GM19452 (cell line): Measurements from ENCODE around the gene ATM.
"Not testable (repeated sequence)": the region's sequence is repeated elsewhere in the genome, so short reads cannot be mapped to it uniquely, and the experiment has no call there.

Experiments used
- ATAC-seq: cut with Tn5 transposase; IDR thresholded peaks from one replicate; pipeline ENCODE4 v1.9.1; 2021; ENCODE audit not compliant: unreplicated experiment

The ATM gene

DNA sequence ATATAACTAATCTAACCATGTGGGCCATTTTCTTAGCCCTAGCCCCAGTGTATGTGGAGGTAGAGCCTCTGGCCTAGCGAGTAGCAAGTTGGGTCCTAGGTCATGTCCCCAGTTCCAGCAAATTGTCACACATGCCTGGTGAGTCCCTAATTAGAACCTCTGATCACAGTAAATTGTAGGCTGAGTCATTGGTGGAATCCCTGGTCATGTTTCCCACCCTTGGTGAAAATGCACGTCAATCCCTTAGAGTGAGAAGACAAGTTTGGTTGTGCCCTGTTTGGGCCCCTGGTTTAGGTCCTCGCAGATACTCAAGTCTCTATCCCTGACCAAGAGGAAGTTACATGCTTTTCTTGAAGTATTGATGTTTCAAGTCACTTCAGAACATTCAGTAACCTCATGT lies 46.7 kb downstream of the ATM start:
- no peak for ATAC-seq

DNA sequence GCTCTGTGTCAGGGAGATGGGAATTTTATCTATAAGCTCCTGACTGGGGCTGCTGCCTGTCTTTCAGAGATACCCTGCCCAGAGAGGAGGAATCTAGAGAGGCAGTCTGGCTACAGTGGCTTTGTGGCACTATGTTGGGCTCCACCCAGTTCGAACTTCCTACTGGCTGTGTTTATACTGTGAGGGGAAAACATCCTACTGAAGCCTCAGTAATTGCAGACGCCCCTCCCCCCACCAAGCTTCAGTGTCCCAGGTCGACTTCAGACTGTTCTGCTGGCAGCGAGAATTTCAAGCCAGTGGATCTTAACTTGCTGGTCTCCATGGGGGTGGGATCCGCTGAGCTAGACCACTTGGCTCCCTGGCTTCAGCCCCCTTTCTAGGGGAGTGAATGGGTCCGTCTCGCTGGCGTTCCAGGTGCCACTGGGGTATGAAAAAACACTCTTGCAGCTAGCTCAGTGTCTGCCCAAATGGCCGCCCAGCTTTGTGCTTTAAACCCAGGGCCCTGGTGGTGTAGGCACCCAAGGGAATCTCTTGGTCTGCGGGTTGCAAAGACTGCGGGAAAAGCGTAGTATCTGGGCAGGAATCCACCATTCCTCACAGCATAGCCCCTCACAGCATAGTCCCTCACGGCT lies 54.2 kb downstream of the ATM start:
- ATAC-seq = not testable (repeated sequence)

DNA sequence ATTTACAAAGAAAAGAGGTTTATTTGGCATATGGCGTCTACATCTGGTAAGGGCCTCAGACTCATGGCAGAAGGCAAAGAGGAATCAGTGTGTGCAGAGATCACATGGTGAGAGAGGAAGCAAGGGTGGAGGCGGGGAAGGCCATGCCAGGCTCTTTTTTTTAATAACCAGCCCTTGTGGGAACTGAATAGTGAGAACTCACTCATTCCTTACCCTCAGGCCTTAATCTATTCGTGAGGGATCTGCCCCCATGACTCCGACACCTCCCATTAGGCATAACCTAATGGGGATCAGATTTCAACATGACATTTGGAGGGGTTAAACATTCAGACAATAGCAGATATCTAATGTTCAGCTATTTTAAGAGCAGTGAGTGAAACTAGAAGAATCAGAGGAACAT lies 55.7 kb downstream of the ATM start:
- ATAC-seq = no peak

DNA sequence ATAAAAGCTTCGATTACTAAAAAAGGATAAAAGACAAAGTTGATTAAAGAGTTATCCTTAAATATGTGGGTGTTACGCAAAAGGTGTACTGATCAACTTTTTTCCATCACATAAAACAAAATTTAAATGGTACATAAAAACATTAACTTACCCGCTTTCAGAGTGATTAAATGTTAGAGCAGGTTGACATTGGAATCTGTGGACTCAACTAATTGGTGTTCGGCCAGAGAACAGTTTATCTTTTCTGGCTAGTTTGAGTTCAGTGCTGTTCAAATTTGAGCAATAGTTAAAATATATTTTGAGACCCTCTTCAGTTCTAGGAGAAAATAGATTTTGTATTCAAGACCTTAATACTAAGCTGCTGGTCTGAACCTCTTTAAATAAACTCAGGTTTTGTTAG lies 56.1 kb downstream of the ATM start:
- ATAC-seq = no peak

DNA sequence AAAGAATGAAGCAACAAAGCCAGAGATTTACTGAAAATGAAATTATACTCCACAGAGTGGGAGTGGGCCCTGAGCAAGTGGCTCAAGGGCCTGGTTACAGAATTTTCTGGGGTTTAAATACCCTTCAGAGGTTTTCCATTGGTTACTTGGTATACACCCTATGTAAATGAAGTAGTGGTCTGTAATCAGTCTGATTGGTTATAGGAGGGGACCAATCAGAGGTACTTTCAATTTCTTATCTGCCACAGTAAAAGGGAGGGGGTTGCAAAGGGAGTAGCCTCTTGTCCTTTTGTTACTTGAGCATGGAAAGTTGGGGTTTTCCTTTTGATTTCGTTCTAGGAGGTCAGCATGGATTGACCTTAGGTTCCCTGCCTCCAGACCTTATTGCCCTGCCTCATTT lies 63.5 kb downstream of the ATM start:
- no peak for ATAC-seq

DNA sequence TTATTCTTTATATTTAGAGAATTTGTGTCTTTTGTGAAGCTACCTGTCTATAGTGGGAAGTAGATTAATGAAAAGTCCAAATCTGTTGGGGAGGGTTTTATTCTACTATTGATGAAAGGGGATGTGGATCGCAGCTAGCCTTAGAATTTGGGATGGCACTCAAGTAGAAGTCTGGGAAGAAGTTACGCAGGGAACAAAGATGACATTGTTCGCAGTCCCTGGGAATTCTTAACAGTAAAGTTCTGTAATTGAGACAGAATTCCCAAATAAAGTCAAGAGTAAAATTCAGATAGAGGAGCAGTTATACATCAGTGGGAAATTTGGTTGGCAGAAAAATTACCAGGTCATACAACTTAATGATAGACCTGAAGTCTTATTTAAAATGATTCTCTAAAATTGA lies 64.1 kb downstream of the ATM start:
- no peak for ATAC-seq

DNA sequence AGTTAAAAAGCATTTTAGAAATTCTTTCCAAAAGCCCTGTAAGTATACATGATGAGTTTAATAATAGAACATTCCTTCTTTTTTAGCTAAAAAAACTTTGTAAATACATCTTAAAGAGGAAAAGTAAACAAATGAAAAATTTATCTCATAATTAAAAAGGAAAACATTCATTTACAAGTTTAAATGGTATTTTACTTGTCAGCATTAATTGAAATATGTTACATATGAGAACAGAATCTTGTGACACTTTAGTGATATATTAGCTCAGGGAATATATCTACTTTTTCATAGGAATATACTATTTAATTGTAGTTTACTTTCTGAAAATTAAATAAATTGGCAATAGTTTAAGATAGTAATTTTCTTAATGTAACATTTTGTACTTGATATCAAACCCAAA lies 66.2 kb downstream of the ATM start:
- ATAC-seq = not testable (repeated sequence)

DNA sequence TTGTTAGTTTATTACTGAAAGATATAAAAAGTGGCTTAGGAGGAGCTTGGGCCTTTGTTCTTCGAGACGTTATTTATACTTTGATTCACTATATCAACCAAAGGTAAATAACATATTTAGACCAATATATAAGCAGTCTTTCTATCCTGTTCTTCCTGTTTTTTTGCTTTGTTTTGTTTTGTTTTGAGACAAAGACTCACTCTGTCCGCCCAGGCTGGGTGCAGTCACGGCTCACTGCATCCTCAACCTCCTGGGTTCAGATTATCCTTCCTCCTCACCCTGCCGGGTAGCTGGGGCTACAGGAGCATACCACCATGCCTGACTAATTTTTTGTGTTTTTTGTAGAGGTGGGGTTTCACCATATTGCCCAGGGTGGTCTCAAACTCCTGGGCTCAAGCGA lies 66.8 kb downstream of the ATM start:
- ATAC-seq = no peak

DNA sequence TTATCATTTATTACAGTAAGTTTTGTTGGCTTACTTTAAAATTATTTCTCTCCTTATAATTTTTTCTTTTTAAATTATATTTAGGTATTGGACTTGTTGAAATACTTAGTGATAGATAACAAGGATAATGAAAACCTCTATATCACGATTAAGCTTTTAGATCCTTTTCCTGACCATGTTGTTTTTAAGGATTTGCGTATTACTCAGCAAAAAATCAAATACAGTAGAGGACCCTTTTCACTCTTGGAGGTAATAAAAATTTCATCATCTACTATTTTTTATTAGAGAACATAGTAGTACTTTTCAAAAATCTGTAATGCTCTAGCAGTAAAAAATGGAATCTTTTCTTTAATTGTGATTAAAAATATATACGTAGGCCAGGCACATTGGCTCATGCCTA lies 70.4 kb downstream of the ATM start:
- no peak for ATAC-seq

DNA sequence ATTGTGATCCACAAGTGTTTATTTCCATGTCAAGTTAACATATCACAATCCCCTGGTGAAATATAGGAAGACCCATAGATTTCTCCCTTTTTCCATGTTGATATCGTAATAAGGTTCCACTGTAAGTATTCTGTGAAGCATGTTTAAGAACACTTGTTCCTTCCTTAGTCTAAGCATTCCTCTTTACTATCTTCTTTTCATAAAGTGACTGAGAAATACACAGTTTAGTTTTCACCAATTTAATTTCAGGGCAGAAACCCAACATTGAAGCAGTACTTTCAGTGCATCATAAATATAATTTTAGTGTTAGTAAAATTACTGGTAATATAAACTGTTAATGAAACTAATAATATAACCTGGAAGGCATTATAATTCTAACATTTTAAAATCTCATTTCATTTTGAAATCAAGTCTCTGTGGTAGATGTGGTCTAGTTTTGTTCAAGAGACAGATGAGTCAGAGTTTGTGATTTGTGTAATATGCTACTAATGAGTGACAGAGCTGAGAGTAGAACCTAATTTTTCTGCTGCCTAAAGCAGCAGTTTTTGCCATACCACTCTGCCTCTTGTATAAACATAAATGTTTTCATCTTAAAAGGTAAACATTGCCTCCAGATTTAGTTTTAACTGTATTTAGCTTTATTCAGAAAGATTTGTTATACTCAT lies 79.4 kb downstream of the ATM start:
- ATAC-seq = peak; percentile 94

DNA sequence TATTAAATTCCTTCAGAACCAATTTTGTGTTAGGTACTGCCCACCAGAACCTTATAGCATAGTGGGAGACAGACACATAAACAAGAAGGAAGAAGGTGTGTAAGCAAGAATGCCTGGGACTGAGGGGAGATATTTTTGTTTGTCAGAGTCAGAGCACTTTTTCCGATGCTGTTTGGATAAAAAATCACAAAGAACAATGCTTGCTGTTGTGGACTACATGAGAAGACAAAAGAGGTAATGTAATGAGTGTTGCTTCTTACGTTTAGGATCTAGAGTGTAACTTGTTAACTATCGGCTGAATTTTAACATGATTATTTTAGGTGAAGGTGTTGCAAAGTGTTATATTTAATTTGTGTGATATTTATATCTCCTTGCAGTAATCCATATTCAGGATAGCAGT lies 84.9 kb downstream of the ATM start:
- ATAC-seq = no peak

DNA sequence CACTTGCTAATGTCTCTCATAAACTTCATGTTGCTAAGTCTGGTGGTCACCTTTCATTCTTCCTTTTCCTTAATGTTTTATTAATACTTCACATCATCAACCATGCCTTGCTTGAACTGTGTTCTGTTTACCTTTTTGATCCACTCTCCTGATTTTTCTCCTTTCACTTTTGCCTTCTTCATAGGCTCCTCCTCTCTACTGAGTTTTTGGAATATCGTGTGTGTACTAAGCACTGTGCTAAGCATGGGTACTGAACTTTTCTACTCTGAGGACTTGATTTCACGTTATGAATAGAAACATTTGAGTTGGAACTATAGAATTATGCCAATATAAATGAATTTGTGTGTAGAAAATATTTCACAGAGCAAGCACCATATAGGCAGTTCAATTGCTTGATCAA lies 90.6 kb downstream of the ATM start:
- ATAC-seq = no peak

DNA sequence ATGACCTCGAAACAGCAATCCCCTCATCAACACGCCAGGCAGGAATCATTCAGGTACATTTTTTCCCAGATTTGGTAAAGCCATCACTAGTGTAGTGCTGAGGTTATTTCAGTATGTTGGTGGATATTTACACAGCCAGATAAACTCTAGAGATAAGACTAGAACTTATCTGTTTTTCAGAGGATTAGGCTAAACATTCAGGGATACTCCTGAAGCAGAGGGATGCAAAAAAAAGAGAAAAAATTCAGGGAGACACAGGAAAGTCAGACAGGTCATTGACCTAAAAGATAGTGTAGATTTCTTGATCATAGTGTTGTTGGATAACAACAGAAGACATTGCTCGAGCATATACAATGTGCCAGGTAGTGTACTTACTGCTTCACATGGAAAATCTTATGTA lies 93.2 kb downstream of the ATM start:
- no peak for ATAC-seq

DNA sequence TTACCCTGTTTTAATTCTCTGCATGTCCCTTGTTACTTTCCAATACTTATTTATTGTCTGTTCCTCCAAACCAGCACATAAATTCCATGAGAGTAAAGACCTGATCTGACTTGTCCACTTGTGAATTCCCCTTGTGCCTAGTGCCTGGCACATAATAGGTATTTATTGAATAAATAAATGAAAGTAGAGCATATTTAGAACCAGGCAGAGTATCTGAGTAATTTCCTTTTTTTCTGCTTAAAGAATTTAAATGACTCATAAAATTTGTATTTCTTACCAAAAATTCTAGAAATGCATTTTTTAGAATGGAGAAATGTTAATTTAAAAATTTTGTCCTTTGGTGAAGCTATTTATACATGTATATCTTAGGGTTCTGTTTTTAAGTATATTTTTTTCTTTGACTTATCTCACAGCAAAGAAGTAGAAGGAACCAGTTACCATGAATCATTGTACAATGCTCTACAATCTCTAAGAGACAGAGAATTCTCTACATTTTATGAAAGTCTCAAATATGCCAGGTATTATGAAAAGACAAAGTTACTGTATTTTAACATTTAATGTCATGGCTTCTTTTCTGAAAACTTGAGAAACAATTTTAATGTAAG lies 96.8 kb downstream of the ATM start:
- ATAC-seq = no peak

DNA sequence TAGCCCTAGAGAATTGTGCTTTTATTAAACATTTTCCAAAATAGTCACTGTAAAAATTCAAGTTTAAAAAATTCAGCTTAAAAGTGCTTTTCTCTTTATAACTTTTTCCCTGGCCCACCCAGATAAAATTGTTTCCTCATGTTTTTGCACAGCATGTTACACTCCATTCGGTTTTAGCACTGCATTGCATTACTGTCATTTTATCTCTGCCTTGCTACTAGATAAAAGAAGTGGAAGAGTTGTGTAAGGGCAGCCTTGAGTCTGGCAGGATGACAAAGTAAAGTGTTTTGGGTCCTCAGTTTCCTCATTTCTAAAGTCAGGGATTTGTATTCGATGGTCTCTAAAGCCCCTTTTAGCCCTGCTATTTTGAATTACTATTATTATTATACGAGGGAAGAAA lies 99.8 kb downstream of the ATM start:
- ATAC-seq = no peak

DNA sequence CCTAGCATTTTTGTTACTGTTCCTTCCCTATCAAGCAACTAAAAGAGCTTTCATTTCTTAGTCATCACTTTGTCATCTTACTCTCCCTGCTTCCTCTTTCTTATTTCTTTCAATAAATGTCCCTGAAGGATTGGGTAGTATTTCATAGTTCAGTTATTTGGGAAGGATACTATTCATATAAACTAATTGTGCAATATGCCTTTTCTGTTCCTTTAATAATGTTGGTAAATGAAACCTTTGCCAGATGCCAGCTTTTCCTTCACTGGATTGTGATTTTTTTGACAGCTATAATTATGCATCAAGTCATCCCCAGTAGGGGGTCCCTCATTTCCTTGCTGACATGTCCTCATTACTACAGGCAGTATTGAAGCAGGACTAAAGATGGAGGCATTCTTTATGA lies 101.7 kb downstream of the ATM start:
- ATAC-seq = no peak

DNA sequence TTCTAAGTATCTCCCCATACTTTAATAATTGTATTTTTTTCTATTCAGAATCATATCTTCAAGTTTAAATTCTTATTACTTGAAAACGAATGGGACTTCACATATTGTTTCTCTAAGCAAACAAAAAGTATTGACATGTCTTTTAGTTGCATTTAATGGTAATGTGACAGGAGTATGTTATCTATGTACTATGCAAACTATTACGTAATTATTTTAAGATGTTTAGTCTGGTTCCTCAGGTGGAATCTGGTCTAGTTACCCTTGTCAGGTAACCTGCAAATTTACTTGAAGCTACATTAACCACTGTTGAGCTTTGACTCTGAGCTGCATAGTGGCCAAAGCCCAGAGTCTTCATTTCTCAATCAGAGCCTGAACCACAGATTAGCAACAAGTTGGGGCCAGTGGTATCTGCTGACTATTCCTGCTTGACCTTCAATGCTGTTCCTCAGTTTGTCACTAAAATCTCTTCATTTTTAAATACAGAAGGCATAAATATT lies 110.6 kb downstream of the ATM start:
- no peak for ATAC-seq

DNA sequence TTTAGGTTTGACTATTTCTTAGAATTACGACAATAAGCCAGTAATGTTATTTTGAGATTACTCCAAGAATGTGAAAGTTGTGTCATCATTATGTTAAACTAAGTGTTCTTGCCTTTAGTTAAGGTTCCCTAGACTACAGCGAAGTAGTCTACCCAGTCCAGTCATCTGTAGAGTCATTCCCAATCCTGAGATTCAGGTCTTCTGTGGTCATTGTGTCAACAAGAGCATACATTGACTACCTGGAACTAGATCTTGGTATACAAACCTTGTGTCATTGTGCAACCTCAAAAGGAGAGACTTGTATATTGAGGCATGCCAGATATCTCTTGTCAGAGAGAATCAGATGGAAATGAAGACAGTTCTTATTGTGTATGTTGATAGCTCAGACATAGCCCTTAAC lies 115.9 kb downstream of the ATM start:
- ATAC-seq = no peak

DNA sequence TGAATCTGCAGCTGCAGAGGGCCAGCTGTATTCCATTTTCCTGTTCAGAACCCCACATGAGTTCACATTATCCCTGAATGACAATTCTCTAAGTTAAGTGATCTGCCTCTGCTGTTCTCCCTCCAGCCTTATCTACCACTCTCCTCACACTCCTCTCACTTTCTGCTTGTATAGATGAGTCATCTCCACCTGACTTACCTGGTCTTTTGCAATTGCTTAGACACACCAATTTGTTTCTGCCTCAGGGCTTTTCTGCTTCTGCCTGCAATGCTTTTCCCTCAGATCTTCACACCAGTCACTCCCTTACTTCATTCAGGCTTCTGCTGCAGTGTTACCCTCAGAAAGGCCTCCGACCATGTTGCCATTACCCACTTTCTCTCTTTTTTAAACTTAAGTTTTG lies 118.1 kb downstream of the ATM start:
- ATAC-seq = no peak

DNA sequence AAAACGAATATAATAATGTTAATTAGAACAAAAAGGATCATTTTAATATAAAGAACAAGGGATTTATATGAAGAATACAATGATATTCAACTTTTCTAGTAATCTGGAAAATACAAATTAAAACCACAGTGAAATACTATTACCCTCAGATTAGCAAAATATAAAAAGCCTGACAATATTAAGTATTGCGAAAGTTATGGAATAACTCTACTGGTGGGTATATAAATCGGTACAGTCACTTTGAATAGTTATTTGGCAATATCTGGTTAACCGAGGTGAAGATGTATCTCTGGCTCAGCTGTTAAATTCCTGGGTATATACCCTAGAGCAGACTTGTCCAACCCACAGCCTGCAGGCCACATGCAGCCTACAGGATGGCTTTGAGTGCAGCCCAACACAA lies 118.8 kb downstream of the ATM start:
- no peak for ATAC-seq

DNA sequence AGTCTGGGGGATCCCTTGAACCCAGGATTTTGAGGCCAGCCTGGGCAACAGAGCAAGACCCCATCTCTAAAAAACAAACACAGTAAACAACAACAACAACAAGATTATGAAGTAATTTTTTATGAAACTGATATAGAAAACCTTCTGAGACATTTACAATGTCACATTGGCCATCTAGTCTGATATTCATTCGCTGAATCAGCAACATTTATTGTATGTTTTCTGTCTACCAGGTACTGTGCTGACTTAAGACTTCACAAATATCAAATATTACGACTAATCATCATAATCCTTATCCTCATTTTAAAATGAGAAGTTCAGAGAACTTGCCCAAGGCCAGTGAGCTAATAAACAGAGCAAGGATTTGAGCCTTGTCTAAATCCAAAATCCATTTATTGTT lies 120.8 kb downstream of the ATM start:
- ATAC-seq = no peak

DNA sequence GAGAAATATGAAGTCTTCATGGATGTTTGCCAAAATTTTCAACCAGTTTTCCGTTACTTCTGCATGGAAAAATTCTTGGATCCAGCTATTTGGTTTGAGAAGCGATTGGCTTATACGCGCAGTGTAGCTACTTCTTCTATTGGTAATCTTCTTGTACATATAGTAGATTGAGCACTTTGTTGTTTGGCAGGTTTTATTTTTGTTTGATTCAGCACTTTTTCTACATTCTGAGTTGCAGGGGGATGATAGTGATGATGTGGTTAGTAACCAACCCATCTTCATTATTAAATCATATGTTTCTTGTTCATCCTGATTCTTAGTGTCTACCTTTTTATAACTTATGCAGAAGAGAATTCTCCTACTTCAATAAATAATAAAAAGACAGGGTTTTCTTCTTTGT lies 122.9 kb downstream of the ATM start:
- ATAC-seq = no peak

DNA sequence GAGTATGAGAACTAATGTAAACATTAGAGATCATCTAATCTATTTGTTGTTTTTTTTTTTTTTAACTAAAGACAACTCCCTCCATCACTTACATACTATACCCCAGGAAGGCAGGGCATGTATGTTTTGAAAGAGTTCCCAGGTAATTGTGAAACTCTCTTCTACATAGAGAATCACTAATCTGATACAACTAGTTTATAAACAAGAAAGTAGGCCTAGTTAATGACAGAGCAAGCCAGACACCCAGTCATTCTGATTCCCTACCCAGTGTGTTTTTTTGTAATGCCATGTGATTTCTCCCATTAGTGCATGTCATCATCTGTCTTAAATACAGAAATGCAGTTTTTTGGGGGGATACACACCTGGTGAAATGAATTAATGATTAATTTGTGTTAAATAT lies 123.6 kb downstream of the ATM start:
- no peak for ATAC-seq
